ENCODE measurements around the gene RTN4RL2. TPM values are rescaled to one million over a fixed set of nuclear protein-coding genes. Genes with fewer than 3 reads are reported as not detected.

Gene RTN4RL2
- total RNA-seq, 1 experiment from 2014 or later = 3.6 TPM

- H3K27ac Mint-ChIP-seq (ENCODE audit: unreplicated experiment) = no peak overlapping the region
- CTCF ChIA-PET = interaction anchor here (2.0 kb wide), 1 partner anchor 32 kb away, joined by 7 read pairs; no protein-coding TSS in a partner anchor
- no peaks in the 10 kb centered on the region for H3K9me3 Mint-ChIP-seq (ENCODE audit: low read depth, unreplicated experiment)
- no peak overlapping the region for H3K4me3 Mint-ChIP-seq (ENCODE audit: low read depth, unreplicated experiment)
- no peak for TF ChIP-seq CTCF (IDR thresholded peaks at IDR 0.05; ENCODE audit: unreplicated experiment)
- intact Hi-C loops (cut with micrococcal nuclease; ENCODE audit: unreplicated experiment) = no loop called here
- H3K27me3 Mint-ChIP-seq (ENCODE audit: unreplicated experiment) = peaks cover 66% of the 10 kb centered on the region
- H3K4me1 Mint-ChIP-seq (ENCODE audit: low read depth, unreplicated experiment) = peaks cover 26% of the 10 kb centered on the region
- DNase-seq = no peak
- H3K36me3 Mint-ChIP-seq (ENCODE audit: insufficient read depth, unreplicated experiment) = peaks cover 17% of the 10 kb centered on the region
- no TSS peak for BruUV-seq (replicated peaks)
Measured at GRCh38 chr11:57461841-57462489, 1.6 kb downstream of the RTN4RL2 start.

DNA sequence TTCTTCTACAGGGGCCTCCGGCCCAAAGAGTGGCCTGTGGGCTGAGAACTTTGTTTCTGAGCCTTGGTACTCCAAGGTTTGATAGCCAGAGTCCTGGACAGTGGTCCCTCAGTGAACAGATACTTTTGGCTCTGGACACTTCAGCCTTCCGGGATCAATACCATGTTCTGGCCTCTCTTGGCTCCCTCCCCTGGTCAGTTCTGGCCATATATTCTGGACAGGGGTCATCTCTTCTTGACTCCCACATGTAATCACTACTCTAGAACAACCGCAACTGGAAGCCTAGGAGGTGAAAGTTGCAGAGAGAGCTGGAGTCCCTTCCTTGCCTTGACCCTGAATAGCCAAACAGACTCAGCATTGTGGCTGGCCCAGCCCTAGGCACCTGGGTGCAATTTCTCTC lies 2.3 kb downstream of the RTN4RL2 start:
- no peak overlapping the region for H3K4me3 Mint-ChIP-seq (ENCODE audit: low read depth, unreplicated experiment)
- intact Hi-C loops (cut with micrococcal nuclease; ENCODE audit: unreplicated experiment) = no loop called here
- no TSS peak for BruUV-seq (replicated peaks)
- H3K27me3 Mint-ChIP-seq (ENCODE audit: unreplicated experiment) = peaks cover 69% of the 10 kb centered on the region
- no peak for DNase-seq
- CTCF ChIA-PET = no interaction called here
- H3K27ac Mint-ChIP-seq (ENCODE audit: unreplicated experiment) = no peak overlapping the region
- H3K4me1 Mint-ChIP-seq (ENCODE audit: low read depth, unreplicated experiment) = peaks cover 20% of the 10 kb centered on the region
- H3K9me3 Mint-ChIP-seq (ENCODE audit: low read depth, unreplicated experiment) = no peaks in the 10 kb centered on the region
- no peak for TF ChIP-seq CTCF (IDR thresholded peaks at IDR 0.05; ENCODE audit: unreplicated experiment)
- peaks cover 17% of the 10 kb centered on the region for H3K36me3 Mint-ChIP-seq (ENCODE audit: insufficient read depth, unreplicated experiment)

DNA sequence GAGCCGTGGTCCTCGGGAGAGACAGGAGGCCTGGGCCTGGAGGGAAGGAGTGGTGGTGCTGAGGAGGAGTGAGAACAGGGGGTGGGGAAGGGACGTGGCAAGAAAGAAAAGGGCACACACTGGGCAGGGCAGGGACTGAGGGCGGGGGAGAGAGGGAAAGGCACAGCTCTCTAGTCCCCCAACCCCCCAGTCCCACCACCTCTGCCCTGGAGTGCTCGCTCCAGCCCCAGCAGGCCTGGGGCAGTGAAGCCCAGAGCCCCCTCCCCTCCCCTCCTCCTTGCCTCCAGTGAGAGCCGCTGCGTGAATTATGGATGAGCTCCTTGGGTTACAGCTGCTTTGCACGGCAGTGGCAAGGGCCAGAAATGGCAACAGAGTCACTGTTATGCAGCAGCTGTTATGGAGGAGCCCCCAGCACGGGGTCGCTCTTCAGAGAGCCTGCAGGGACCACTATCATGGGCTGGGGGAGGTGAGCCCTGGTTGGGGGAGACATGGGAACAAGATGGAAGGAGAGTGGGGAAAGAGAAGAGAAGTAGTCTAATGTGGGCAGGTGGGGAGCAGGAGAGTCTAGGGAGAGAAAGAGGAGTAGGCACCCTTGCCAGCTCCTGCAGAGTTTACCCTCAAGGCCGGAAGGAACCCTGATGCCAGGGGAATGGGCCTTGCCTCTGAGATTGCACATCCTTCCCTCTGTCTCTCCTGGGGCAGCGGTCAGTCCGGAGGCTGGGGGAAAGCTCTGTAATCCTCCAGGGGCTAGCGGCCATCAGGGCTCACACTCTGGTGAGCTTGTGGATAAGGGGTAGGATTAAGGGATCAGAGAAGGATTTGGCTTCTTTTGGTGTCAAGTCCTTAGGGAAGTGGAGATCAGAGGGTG lies 3.6 kb downstream of the RTN4RL2 start:
- Mint-ChIP-seq H3K27me3 (ENCODE audit: unreplicated experiment) (peaks cover 72% of the 10 kb centered on the region), H3K27ac (ENCODE audit: unreplicated experiment) (no peak overlapping the region), H3K4me3 (ENCODE audit: low read depth, unreplicated experiment) (no peak overlapping the region), H3K9me3 (ENCODE audit: low read depth, unreplicated experiment) (no peaks in the 10 kb centered on the region), H3K4me1 (ENCODE audit: low read depth, unreplicated experiment) (peaks cover 11% of the 10 kb centered on the region), H3K36me3 (ENCODE audit: insufficient read depth, unreplicated experiment) (peaks cover 12% of the 10 kb centered on the region)
- CTCF ChIA-PET = no interaction called here
- BruUV-seq (replicated peaks) = no TSS peak
- DNase-seq = no peak
- no peak for TF ChIP-seq CTCF (IDR thresholded peaks at IDR 0.05; ENCODE audit: unreplicated experiment)
- intact Hi-C loops (cut with micrococcal nuclease; ENCODE audit: unreplicated experiment) = no loop called here

DNA sequence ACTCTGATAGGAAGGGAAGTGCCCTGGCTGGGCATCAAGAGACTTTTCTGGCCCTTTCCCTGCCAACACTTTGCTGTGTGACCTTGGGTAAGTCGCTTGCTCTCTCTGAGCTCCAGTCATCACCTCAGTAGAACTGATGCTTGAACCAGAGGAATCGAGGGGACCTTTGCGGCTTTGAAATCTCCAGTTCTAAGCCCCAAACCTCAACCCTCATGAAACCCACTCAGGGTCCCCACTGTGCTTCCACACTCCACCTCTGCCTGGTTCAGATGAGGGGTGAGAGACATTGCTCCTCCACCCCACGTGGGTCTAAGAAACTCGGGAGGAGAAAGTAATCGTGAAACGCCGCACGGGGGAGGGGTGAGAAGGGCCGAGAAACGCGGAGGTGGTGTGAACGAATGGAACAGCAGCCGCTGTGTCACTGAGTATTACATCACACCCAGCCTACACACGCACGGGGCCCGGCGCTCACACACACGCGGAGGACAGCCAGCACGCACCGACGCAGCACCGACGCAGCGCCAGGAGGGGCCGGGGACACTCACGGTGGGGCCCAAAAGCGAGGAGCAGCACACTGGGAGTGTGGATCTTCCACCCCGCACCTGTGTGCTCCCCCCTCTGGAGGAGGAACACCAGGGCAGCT lies 4.3 kb downstream of the RTN4RL2 start:
- no peak for TF ChIP-seq CTCF (IDR thresholded peaks at IDR 0.05; ENCODE audit: unreplicated experiment)
- H3K4me1 Mint-ChIP-seq (ENCODE audit: low read depth, unreplicated experiment) = peaks cover 4% of the 10 kb centered on the region
- no TSS peak for BruUV-seq (replicated peaks)
- no peak for DNase-seq
- peaks cover 64% of the 10 kb centered on the region for H3K27me3 Mint-ChIP-seq (ENCODE audit: unreplicated experiment)
- intact Hi-C loops (cut with micrococcal nuclease; ENCODE audit: unreplicated experiment) = no loop called here
- H3K4me3 Mint-ChIP-seq (ENCODE audit: low read depth, unreplicated experiment) = no peak overlapping the region
- CTCF ChIA-PET = no interaction called here
- peaks cover 7% of the 10 kb centered on the region for H3K36me3 Mint-ChIP-seq (ENCODE audit: insufficient read depth, unreplicated experiment)
- no peak overlapping the region for H3K27ac Mint-ChIP-seq (ENCODE audit: unreplicated experiment)
- no peaks in the 10 kb centered on the region for H3K9me3 Mint-ChIP-seq (ENCODE audit: low read depth, unreplicated experiment)
